T-helper 9 cell (primary cell): Measurements from ENCODE around the gene SEC11C.

Source experiments
- DNase-seq: peaks from one replicate; pipeline ENCODE4 v3.0.0-alpha.2; 2020

The SEC11C gene

DNA sequence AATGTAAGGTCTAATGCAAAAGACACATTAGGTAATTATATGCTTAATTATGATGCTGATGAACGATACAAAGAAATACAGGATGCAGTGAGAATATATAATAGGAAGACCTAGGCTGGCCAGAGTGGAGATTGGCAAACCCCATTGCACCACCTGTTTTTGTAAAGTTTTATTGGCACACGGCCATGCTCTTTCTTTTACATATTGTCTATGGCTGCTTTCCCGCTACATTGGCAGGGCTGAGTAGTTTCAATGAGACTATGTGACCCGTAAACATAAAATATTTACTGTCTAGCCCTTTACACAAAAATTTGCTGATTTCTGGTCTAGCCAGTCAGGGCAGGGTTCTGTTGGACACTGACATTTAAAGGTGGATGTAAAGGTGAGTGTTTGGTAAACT is 5.4 kb downstream of the SEC11C start:
- no peak for DNase-seq

DNA sequence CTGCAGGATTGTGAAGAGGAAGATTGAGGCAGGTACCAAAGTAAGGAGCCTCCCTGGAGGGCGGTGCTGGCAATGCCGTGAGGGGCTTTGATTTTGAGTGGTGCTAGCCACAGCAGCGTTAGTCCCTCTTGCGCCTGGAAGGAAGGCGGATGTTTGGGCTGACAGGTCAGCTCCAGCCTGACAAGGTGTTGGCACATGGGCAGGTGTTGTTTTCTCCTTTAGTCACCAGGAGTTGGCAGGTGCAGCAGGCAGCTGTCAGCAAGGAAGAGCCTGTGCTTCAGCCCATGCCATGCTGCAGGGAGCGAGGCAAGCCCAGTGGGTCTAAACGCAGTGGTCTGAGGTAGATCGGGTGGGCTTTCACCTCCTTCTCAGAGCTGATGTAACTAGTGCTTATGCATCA is 8.5 kb downstream of the SEC11C start:
- no peak for DNase-seq

DNA sequence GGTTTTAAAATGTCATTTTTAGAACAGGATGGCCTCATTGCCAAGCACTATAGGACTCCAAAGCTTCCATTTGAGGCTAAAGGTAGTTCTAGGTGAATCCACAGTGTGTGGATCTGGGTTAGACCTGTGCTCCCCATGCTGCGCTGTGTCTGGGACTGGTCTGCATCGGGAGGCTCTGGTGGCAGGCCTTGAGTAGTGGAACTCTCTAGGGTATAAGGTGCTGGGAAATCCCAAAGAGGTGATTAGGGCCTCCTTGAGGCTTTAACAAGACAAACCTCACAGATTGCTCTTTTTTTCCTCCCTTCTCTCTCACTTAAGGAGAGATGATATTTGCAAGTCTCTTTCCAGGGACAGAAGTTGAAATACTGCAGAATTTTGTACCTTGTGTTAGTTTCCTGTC is 9.3 kb downstream of the SEC11C start:
- DNase-seq, result no peak

DNA sequence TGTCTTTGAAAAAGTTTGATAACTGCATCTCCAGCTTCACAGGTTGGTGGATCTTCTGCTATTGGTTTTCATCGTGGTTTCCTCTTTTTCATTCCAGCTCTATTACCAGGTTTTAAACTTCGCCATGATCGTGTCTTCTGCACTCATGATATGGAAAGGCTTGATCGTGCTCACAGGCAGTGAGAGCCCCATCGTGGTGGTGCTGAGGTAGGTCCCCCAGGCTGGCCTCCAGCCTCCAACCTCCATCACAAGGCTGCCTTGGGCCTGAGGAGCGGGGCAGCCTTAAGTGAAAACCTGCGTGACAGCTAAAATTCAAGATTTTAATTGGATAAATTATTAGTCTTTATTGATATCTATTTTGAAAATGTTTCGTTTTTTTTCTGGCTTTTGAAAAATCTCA is 9.7 kb downstream of the SEC11C start:
- DNase-seq, result no peak

DNA sequence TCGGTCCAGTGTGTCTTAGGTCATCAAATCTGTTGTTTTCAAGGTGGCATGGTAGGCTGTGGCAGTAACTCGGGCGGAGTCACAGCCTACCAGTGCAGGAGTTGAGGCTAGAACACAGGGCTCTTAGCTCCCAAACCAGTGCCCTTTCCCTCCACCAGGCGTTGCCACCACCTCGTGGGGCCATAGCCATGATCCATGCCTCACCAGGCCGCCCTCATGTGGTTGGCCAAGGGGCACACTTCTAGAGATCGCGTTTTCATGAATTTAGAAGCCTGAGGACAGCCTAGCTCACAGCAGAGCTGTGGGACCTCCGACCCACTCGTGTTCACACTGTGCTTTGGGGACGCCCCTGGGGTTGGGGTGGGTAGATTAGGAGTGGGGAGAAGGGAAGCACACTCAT is 10.6 kb downstream of the SEC11C start:
- no peak for DNase-seq

DNA sequence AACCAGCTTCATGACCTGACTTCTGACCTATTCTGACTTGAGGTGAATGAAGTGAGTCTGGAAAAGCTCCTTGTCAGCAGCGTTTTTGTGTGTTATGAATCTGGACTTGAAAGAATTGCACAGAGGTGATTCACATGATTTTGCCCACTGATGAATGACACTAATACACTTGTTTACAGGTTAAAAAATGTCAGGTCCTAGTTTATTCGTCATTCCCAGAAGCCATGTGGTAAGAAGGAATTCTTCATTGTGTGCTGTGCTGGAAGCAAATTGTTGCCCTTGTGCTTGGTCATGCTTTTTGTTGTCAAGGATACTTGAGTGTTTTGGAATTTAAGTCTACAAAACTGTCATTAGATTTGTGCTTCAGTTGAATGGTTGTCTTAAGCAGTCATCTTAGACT is 15.5 kb downstream of the SEC11C start:
- DNase-seq, result no peak

DNA sequence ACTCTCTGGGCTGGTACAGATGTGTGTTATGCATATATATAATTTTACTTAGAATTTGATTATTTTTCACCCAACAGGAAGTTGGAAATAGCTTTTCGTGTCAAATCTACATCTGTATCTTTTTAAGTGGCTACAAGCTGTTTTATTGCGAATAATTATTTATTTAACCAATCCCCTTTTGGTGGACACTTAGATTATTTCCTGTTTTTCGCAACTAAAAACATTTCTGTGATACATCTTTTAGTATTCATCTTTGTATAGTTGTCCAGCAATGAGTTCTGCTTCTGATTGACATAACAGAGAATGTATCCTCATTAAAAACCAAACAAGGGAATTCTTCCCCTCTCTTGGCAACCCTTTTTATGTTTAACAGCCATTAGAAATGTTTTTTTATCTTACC is 16.6 kb downstream of the SEC11C start:
- no peak for DNase-seq

DNA sequence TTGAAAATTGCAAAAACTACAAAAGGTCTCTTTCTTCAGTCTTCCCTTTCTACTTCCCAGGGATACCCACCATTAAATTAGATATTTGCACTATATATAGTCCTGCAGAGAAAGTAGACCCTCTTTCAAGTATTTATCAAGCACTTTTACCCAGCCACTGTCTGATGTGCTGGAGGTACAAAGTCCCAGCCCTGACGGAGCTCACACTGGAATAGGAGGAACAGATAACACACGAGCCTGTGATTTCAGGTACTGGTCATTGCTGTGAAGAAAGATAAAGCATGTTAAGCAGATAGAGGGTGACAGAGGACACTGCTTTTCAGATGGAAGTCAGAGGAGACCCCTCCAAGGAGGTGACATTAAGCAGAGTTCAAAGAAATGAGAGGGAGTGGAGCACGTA is 19.6 kb downstream of the SEC11C start:
- no peak for DNase-seq

DNA sequence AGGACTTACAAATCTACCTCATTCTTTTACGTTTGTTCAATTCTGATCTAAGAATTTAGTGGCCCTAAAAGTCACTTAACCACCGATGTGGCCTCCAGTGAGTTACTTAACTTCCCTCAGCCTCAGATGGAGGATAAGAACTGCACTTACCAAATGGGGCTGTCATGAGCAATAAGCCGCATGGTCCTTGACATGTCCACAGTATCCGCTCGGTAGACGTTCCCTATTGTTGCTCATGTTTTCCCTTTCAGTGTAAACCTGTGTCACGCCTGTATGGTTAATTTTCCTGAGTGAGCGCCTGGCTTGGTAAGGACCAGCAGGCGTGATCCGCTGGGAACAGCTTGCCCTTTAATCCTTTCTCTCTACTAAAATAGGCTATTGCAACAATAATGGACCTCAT is 20.3 kb downstream of the SEC11C start:
- DNase-seq, result no peak

DNA sequence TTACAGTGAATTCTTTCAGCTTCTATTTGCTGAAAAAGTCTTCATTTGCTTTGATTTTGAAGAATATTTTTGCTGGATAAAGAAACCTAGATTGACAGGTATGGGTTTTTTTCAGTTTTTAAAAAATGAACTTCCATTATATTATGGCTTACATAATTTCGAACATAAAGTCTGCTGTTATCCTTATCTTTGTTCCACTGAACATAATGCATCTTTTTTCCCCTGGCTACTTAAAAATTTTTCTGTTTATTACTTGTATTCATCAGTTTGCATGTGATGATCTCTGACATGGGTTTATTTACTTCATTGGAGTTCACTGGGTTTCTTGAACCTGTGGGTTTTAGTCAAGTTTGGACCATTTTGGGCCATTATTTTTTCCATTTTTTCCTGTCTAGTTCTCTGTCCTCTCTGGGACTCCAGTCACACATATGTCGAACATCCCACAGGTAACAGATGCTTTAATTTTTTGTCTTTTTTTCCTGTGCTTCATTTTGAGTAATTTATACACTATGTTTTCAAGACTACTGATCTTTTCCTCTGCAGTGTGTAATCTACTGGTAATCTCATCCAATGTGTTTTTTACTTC is 33.1 kb downstream of the SEC11C start:
- DNase-seq, result no peak

DNA sequence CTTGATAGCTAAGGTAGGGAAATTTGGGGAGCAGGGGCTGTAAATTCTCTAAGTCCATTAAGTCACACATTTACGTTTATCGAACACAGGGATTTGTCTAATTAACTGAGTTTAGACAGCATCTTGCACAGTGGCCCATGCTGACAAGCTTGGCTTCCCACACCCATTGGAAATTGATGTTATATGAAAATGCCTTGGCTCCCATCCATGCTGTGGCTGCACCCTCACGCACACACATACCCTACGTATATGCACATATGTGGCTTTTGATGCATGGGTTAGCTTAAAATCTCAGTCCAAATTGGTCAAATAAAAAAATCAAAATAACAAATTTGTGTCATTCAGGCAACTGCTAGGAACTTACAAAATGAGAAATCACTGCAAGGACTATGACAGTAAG is 37.8 kb downstream of the SEC11C start:
- DNase-seq, result no peak

DNA sequence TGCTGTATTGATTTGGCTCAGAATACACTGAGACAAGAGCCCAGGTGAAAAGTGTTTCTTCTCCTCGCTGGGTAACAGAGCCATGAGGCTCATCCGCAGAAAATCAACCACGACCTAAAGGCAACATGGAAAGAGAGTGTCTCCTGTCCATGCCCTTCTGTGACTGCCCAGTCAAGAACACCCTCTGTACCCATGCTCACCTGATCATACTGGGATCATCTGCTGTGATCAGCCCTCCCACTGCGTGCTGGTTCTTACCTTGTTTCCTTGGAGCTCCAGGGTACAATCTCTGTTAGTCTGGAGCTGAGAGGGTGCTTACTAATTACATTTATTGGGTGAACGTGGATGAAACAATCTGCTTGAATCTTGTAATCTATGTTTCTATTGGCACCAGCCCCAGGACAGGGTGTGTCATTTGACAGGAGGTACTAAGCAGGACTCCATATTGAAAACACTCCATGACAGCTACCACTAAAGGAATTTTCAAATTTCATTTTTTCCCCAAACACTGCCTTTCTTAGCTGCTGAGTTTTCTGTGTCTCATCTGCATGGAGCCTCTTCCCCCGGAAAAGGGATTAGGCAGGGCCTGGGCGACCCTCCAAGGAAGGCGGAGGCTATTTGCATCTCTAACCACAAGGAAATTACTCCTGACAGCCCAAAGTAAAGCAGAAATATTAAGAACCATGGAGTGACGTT is 40.6 kb downstream of the SEC11C start:
- no peak for DNase-seq

DNA sequence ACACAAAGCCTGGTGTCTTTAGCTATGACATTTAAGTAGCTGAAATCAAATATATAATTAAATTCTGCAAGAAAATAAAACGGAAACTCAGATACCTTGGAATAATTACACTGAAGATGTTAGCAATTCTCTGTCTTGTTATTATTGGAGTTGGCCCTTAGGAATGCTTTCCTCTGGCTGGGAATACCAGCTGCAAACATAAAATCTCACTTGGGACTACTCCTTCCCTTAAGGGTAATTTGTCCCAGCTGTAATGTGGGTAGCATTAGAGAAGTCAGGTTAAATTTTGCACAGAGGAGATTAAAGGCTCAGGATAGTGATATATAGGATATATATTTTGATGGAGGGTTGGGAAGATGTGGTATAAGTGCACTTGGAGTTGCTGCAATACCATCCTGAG is 43.0 kb downstream of the SEC11C start:
- no peak for DNase-seq

DNA sequence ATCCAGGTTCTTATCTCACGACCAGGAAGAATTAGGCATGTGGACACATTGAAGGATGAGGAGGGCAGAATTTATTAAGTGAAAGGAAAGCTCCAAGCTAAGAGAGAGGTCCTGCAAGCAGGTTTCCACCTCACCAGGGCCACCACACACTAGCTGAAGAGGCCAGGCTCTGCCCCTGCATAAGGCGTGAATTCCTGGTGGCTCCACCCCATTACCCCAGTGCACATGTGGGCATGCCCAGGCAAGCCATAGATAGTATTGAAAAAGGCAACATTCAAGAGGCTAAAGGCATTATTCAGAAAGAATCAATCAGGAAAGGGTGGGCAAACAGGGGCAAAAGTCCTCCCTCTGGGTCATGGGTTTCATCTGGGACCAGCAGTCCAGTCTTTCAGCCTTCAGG is 49.3 kb downstream of the SEC11C start:
- DNase-seq, result no peak

DNA sequence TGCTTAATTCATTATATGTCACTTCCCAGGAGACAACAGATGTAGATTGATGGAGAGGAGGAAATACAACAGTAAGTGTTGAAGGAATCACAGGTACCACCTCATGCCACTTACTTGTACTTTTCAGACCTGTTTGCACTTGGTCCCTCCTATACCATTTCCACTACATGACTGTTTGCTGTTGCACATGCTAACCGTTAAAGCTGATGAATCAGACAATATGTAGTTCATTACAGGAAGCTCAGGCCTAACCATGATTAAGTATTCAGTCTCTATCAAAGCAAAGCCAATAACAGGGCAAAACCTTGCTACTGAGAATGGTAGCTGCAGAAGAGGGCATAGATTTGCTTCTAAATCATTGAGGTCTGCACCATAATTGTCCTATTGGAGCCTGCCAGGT is 50.1 kb downstream of the SEC11C start:
- no peak for DNase-seq

DNA sequence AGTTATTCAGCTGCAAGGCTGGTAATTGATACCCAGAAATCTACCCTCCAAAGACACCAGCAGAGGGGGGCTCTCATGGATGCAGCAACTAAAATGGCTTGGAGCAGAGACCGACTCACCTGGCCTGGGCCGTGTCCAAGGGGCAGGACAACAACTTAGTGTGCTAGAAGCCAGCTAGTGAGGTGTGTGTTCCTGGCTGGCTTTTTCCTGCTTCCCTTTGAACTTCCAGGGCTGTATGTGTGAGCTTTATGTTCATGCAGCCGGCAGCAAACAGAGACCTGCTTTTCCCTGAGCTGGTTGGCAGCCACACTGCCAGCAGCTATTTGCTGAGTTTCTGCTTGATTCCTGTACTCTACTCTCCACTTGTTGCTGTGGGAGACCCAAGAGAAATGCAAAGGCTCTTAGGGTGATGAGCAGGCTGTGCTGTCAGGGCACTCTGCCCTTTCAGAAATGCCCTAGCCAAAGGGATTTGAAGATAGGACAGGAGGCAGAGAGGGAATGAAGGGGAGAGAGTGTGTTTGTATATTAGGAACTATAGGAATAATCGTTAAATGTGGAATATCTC is 56.6 kb downstream of the SEC11C start:
- no peak for DNase-seq

DNA sequence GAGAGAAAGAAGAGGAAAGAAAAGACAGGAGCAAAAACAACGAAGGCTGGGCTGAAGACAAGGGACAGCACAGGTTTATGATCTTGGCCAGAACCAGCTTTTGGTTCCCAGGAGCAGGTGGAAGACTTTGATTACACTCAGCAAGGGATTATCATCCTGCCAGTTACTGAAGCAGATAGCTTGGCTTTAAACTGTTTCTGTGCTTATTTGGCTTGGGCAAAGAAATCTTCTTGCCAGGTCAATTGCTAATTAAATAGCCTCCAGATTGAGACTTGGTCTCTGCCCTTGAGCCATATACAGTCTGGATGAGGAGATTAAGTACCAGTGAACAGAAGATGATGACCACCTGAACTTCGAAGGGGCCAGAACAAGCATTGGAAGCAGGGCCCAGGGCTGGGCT is 58.0 kb downstream of the SEC11C start:
- no peak for DNase-seq

DNA sequence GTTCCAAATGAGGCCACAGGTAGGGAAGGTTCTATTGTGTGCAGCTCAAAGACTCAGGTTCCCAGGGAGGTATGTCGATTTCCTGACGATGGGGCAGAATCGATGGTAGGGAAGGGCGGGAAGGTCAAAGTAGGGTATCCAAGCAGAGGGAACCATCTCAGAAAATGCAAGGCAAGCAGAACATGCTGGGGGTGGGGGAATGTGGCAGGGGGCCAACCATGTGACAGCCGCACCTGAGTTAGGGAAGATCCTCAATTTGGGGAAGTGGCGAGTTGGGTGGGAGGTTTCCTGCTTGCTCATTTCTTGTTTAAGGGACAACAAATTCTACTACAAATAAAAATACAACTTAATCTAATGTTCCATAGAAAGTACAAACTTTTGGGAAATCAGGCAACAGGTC is 58.5 kb downstream of the SEC11C start:
- DNase-seq, result no peak

DNA sequence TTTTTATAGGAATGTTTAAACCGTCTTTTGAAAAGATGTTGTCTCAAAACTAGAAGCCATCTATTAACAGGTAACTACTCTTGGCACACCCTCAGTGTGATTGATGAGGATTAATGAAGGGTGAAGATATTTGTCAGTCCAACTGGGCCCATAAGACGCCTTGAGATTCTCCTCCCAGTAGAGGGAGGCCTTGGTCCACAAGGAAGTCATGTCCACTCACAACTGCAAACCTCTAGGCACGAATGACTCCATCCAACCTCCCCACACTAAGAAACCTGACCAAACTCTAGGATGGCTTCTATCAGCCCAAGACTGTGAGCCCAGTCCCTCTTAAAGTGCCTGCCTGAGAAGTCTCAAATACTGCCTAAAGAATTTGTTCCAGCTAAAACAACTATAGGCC is 61.1 kb downstream of the SEC11C start:
- no peak for DNase-seq

DNA sequence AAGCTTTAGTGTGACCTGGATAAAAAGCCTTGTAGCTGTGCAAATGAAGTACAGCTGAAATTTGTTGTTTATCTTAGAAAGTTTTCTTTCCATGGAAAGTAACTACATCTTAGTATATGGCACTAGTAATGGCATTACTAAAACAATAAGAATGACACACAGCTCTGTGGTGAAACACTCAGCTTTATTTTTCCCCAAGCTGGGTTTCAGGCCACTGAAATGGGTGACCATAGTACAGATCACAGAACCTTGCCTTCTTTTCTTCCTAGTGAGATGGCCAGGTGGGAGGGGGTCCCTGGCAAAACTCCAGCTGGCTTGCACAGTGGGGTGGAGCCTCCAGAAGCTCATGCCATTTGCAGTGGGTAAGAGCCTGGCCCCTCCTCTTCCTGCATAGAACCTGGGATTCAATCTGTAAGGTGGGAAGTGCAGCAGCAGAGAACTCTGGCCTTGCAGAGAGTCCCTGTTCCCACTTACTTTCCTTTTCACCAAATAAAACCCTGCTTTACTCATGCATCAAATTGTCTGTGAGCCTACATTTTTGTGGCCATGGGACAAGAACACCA is 62.7 kb downstream of the SEC11C start:
- no peak for DNase-seq

DNA sequence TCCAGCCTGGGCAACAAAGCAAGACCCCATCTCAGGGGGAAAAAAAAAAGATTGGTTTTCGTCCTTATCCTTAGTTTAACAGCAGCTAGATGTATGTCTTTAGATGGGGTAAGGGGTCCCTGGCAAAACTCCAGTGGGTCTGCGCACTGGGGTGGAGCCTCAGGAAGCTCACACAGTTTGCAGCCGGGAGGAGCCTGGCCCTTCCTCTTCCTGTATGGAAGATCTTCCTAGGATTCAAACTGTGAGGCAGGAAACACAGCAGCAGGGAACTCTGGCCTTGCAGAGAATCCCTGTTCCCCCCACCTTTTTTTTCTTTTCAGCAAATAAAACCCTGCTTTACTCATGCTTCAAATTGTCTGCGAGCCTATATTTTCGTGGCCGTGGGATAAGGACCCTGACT is 67.8 kb downstream of the SEC11C start:
- no peak for DNase-seq
